Measurements from ENCODE around the gene ATXN1.

The ATXN1 gene

DNA sequence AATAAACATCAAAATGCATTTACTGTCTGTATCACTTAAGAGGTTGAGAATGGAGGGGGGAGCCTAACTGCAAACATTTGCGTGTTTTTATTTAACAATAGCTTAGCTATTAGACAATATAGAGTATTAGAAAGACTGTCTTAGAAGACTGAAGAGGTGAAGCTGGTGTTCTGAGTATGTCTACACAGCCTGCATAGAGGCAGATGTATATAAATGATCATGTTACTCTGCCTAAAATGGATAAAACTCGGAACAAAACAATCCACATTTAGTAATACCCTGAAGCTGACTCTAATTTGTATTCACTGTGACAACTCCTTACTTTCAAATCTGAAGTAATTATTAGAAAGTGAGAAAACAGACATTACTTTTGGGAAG lies 340.9 kb downstream of the ATXN1 start:
- no peak overlapping the region for H3K9ac ChIP-seq
- H3K4me2 ChIP-seq (ENCODE audit: low read length): no peak overlapping the region
- H2AFZ ChIP-seq: no peak overlapping the region
- no peaks in the 10 kb centered on the region for H3K9me3 ChIP-seq (ENCODE audit: control insufficient read depth, low read length)
- no peak for TF ChIP-seq CTCF (IDR thresholded peaks at IDR 0.05)
- no peaks in the 10 kb centered on the region for H3K36me3 ChIP-seq (ENCODE audit: control insufficient read depth, insufficient read depth, low read length)
- H3K27ac ChIP-seq: no peak overlapping the region
- no peak overlapping the region for H3K4me3 ChIP-seq (ENCODE audit: low read depth, low read length)
- no peaks in the 10 kb centered on the region for H3K4me1 ChIP-seq
- H3K79me2 ChIP-seq: peaks cover 3% of the 10 kb centered on the region
- no peaks in the 10 kb centered on the region for H3K27me3 ChIP-seq (ENCODE audit: control insufficient read depth, insufficient read depth, low read length)

- H3K4me3 ChIP-seq (ENCODE audit: low read depth, low read length): no peak overlapping the region
- H3K79me2 ChIP-seq: peaks cover 3% of the 10 kb centered on the region
- no peak overlapping the region for H3K9ac ChIP-seq
- no peak overlapping the region for H3K4me2 ChIP-seq (ENCODE audit: low read length)
- no peak overlapping the region for H2AFZ ChIP-seq
- H3K9me3 ChIP-seq (ENCODE audit: control insufficient read depth, low read length): no peaks in the 10 kb centered on the region
- TF ChIP-seq CTCF (IDR thresholded peaks at IDR 0.05): no peak
- H3K36me3 ChIP-seq (ENCODE audit: control insufficient read depth, insufficient read depth, low read length): no peaks in the 10 kb centered on the region
- H3K4me1 ChIP-seq: no peaks in the 10 kb centered on the region
- no peak overlapping the region for H3K27ac ChIP-seq
- no peaks in the 10 kb centered on the region for H3K27me3 ChIP-seq (ENCODE audit: control insufficient read depth, insufficient read depth, low read length)
These were observed 341.5 kb downstream of the ATXN1 start for GRCh38 chr6:16419636-16420336.

- Histone ChIP-seq H3K36me3 (ENCODE audit: control insufficient read depth, insufficient read depth, low read length) (no peaks in the 10 kb centered on the region), H3K4me1 (no peaks in the 10 kb centered on the region)
These were observed 343.1 kb downstream of the ATXN1 start for GRCh38 chr6:16418151-16418550.

DNA sequence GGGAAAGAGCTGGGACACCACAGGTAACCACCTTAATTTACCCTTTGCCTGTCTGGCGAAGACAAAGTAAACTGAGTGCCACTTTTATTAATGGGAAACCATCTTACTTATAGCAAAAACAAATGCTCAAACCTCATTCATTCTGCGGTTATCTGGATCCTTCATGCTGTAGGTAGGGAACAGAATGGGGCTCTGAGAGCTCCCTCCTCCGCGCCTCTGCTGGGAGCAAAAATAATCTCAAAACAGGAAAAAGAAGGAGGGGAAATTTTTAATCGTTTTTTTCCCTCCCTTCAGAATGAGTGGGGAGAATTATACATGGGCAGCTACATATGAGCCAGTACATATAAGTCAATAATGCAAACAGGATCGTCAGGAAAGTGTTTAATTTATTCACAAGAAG lies 345.6 kb downstream of the ATXN1 start:
- Histone ChIP-seq H3K4me1 (no peaks in the 10 kb centered on the region), H2AFZ (no peak overlapping the region), H3K9me3 (ENCODE audit: control insufficient read depth, low read length) (no peaks in the 10 kb centered on the region), H3K9ac (no peak overlapping the region), H3K27me3 (ENCODE audit: control insufficient read depth, insufficient read depth, low read length) (no peaks in the 10 kb centered on the region), H3K36me3 (ENCODE audit: control insufficient read depth, insufficient read depth, low read length) (no peaks in the 10 kb centered on the region), H3K4me2 (ENCODE audit: low read length) (no peak overlapping the region), H3K4me3 (ENCODE audit: low read depth, low read length) (no peak overlapping the region), H3K79me2 (no peaks in the 10 kb centered on the region), H3K27ac (no peak overlapping the region)
- no peak for TF ChIP-seq CTCF (IDR thresholded peaks at IDR 0.05)

More at GRCh38 chr6:16418151-16418550, 343.1 kb downstream of the ATXN1 start:
- H3K27ac ChIP-seq: no peak overlapping the region
- no peak overlapping the region for H3K4me2 ChIP-seq (ENCODE audit: low read length)
- peaks cover 3% of the 10 kb centered on the region for H3K79me2 ChIP-seq
- H3K9me3 ChIP-seq (ENCODE audit: control insufficient read depth, low read length): no peaks in the 10 kb centered on the region
- H3K4me3 ChIP-seq (ENCODE audit: low read depth, low read length): no peak overlapping the region
- H2AFZ ChIP-seq: no peak overlapping the region
- TF ChIP-seq CTCF (IDR thresholded peaks at IDR 0.05): no peak
- H3K9ac ChIP-seq: no peak overlapping the region
- H3K27me3 ChIP-seq (ENCODE audit: control insufficient read depth, insufficient read depth, low read length): no peaks in the 10 kb centered on the region

DNA sequence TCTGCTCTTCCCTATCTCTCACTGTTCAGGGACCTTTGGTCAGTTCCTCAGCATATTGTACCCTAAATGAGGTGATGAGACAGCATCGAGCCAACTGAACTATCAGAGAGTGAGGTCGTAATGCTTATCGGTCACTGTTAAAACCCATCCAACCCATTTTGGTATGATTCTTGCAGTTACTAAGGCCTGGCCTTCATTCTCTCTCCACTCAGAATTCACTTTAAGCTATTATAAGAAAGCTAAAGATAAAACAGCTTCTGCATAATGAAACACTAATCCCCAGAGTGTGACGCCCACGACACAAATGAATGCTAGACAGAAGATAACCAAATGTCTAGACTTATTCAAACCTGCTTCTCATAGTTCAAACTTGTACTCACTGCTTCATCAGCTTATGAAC lies 347.1 kb downstream of the ATXN1 start:
- Histone ChIP-seq H3K4me1 (no peaks in the 10 kb centered on the region), H3K79me2 (no peaks in the 10 kb centered on the region), H3K36me3 (ENCODE audit: control insufficient read depth, insufficient read depth, low read length) (no peaks in the 10 kb centered on the region), H3K4me2 (ENCODE audit: low read length) (no peak overlapping the region), H3K9me3 (ENCODE audit: control insufficient read depth, low read length) (no peaks in the 10 kb centered on the region), H3K4me3 (ENCODE audit: low read depth, low read length) (no peak overlapping the region), H3K27ac (no peak overlapping the region), H2AFZ (no peak overlapping the region), H3K27me3 (ENCODE audit: control insufficient read depth, insufficient read depth, low read length) (no peaks in the 10 kb centered on the region), H3K9ac (no peak overlapping the region)
- no peak for TF ChIP-seq CTCF (IDR thresholded peaks at IDR 0.05)
